Measurements from ENCODE around the gene ST6GALNAC4.
A peak's percentile ranks its signal among the peaks of the same experiment; 100 is the strongest.

Gene ST6GALNAC4

GRCh38 chr9:127916720-127917581 lies at the start of gene ST6GALNAC4:
ST6GALNAC4 (minus strand) TSS chr9:127917041; CDS start chr9:127916419, 622 bp downstream.
- DNase-seq, result peak; percentile 75 to 84

GRCh38 chr9:127965953-127966352 lies 49.1 kb upstream of the ST6GALNAC4 start:
- DNase-seq, result no peak

- DNase-seq, result no peak
Measured at GRCh38 chr9:127963359-127964064, 46.7 kb upstream of the ST6GALNAC4 start.

- DNase-seq, result no peak
Measured at GRCh38 chr9:127963041-127963358, 46.2 kb upstream of the ST6GALNAC4 start.

- no peak for DNase-seq
Measured at GRCh38 chr9:127962278-127962677, 45.4 kb upstream of the ST6GALNAC4 start.

GRCh38 chr9:127961613-127962155 lies 44.8 kb upstream of the ST6GALNAC4 start:
- no peak for DNase-seq

- DNase-seq, result no peak
Measured at GRCh38 chr9:127961155-127961490, 44.3 kb upstream of the ST6GALNAC4 start.

- no peak for DNase-seq
Measured at GRCh38 chr9:127960410-127961154, 43.7 kb upstream of the ST6GALNAC4 start.

- no peak for DNase-seq
Measured at GRCh38 chr9:127959841-127960409, 43.1 kb upstream of the ST6GALNAC4 start.

- no peak for DNase-seq
Measured at GRCh38 chr9:127959398-127959797, 42.6 kb upstream of the ST6GALNAC4 start.

- DNase-seq, result no peak
Measured at GRCh38 chr9:127958728-127959127, 41.9 kb upstream of the ST6GALNAC4 start.

GRCh38 chr9:127955294-127956015 lies 38.6 kb upstream of the ST6GALNAC4 start:
- DNase-seq, result peak; percentile 19 to 55

- no peak for DNase-seq
Measured at GRCh38 chr9:127954831-127955293, 38.0 kb upstream of the ST6GALNAC4 start.

- DNase-seq, result no peak
Measured at GRCh38 chr9:127953768-127954505, 37.1 kb upstream of the ST6GALNAC4 start.

- DNase-seq, result no peak
Measured at GRCh38 chr9:127953154-127953553, 36.3 kb upstream of the ST6GALNAC4 start.

- DNase-seq, result no peak
Measured at GRCh38 chr9:127950513-127951289, 33.9 kb upstream of the ST6GALNAC4 start.

- no peak for DNase-seq
Measured at GRCh38 chr9:127949827-127950512, 33.1 kb upstream of the ST6GALNAC4 start.

- no peak for DNase-seq
Measured at GRCh38 chr9:127947841-127948710, 31.2 kb upstream of the ST6GALNAC4 start.

- DNase-seq, result no peak
Measured at GRCh38 chr9:127946728-127947127, 29.9 kb upstream of the ST6GALNAC4 start.

Data from Kasumi-1 (cell line).